ENCODE results near the gene HOTAIR.
A peak's percentile ranks its signal among the peaks of the same experiment; 100 is the strongest.

Gene HOTAIR

GRCh38 chr12:54017027-54017788 is 42.5 kb upstream of the HOTAIR start:
- Histone ChIP-seq H3K36me3 (no peaks in the 10 kb centered on the region), H3K27ac (peak overlapping the region; percentile 98), H3K27me3 (no peaks in the 10 kb centered on the region), H3K4me3 (peak overlapping the region; percentile 69 to 71), H3K9me3 (no peaks in the 10 kb centered on the region), H3K4me1 (peaks cover 0 to 77% (median 46%) of the 10 kb centered on the region in 4 donors)
- peak in 1 of 2 donors; percentile 80 for DNase-seq
- no peak for TF ChIP-seq CTCF (IDR thresholded peaks at IDR 0.05)
- intact Hi-C loops (cut with DNase I; ENCODE audit: low total_unique reads): no loop called here

DNA sequence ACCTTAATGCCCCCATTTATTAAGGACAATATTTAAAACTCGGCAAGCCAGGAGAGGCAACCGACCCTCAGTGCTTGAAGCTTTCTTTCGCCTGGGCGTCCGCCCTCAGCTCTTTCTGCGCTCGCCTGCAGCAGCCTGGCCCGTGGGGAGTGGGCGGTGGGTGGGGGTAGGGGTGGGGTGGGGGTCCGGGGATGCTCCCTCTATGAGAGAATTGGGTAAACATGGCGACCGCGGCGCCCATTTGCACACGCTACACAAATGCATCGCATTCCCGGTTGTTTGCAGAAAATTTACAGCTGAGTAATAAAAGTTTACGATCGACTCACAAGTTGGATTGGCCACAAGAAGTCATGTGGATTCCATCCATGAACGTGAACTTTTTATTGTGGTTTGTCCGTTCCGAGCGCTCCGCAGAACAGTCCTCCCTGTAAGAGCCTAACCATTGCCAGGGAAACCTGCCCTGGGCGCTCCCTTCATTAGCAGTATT is 41.8 kb upstream of the HOTAIR start:
- Histone ChIP-seq H3K27ac (peak overlapping the region; percentile 98), H3K4me3 (peak overlapping the region; percentile 69 to 71), H3K4me1 (peaks cover 0 to 71% (median 39%) of the 10 kb centered on the region in 4 donors), H3K27me3 (no peaks in the 10 kb centered on the region), H3K9me3 (no peaks in the 10 kb centered on the region), H3K36me3 (no peaks in the 10 kb centered on the region)
- no peak for TF ChIP-seq CTCF (IDR thresholded peaks at IDR 0.05)
- intact Hi-C loops (cut with DNase I; ENCODE audit: low total_unique reads): no loop called here
- DNase-seq: no peak

- peaks cover 0 to 68% (median 36%) of the 10 kb centered on the region in 4 donors for H3K4me1 ChIP-seq
- no peaks in the 10 kb centered on the region for H3K36me3 ChIP-seq
- TF ChIP-seq CTCF (IDR thresholded peaks at IDR 0.05): no peak
- H3K27ac ChIP-seq: peak overlapping the region; percentile 98
- no peaks in the 10 kb centered on the region for H3K27me3 ChIP-seq
- intact Hi-C loops (cut with DNase I; ENCODE audit: low total_unique reads): no loop called here
- no peak for DNase-seq
- H3K9me3 ChIP-seq: no peaks in the 10 kb centered on the region
- H3K4me3 ChIP-seq: peak overlapping the region; percentile 69 to 71
These were observed 41.3 kb upstream of the HOTAIR start for GRCh38 chr12:54016051-54016450.

- no peak for DNase-seq
- Histone ChIP-seq H3K27me3 (no peaks in the 10 kb centered on the region), H3K9me3 (no peaks in the 10 kb centered on the region), H3K4me3 (peak overlapping the region; percentile 37 to 53), H3K27ac (peak overlapping the region; percentile 98), H3K4me1 (peaks cover 0 to 68% (median 28%) of the 10 kb centered on the region in 4 donors), H3K36me3 (no peaks in the 10 kb centered on the region)
- intact Hi-C loops (cut with DNase I; ENCODE audit: low total_unique reads): no loop called here
- TF ChIP-seq CTCF (IDR thresholded peaks at IDR 0.05): no peak
These were observed 40.5 kb upstream of the HOTAIR start for GRCh38 chr12:54015018-54015931.

GRCh38 chr12:54014377-54015017 is 39.7 kb upstream of the HOTAIR start:
- Histone ChIP-seq H3K9me3 (no peaks in the 10 kb centered on the region), H3K27ac (peak overlapping the region; percentile 98), H3K4me1 (peaks cover 0 to 69% (median 28%) of the 10 kb centered on the region in 4 donors), H3K36me3 (no peaks in the 10 kb centered on the region), H3K27me3 (no peaks in the 10 kb centered on the region), H3K4me3 (peak overlapping the region; percentile 37 to 53)
- TF ChIP-seq CTCF (IDR thresholded peaks at IDR 0.05): no peak
- no peak for DNase-seq
- intact Hi-C loops (cut with DNase I; ENCODE audit: low total_unique reads): no loop called here

All from tibial artery (tissue), 4 donors.